ENCODE measurements around the gene DIRAS1.

DNA sequence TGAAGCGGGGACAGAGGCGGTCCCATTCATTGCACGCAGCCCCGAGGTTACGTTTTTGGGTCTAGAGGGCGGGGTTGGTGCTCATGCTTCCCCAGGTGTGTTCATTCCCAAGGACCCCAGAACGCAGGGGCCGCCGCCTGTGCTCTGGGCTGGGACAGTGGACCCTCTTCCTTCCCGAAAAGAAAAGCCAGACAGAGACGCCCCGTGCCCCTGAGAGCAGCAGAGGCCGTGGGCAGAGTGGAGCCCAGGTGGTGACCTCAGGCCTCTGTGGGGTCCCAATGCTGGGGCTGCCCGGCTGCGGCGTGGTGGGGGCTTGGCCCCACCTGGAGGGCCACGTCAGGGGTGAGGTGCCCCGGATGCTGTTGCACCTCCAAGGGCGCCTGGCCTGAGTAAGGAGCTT, 46.5 kb upstream of the DIRAS1 start:
- TF ChIP-seq RFX5 (IDR thresholded peaks at IDR 0.05; ENCODE audit: borderline replicate concordance, low read depth, low read length) (no peak), CTCF (IDR thresholded peaks at IDR 0.05; ENCODE audit: control extremely low read depth in 1 of 3, insufficient read depth in 1 of 3, low read depth in 1 of 3, low read length in 3 of 3) (no peak), POLR2A (IDR thresholded peaks at IDR 0.05; ENCODE audit: control extremely low read depth in 1 of 2, low read depth in 2 of 2, low read length in 2 of 2) (no peak), CHD7 (IDR thresholded peaks at IDR 0.05; ENCODE audit: insufficient replicate concordance, low read length) (no peak), CEBPB (IDR thresholded peaks at IDR 0.05; ENCODE audit: low read depth, low read length) (no peak), RAD21 (IDR thresholded peaks at IDR 0.05 in 1 of 2, conservative IDR thresholded peaks at IDR 0.05 in 1 of 2; ENCODE audit: low read depth in 2 of 2, low read length in 2 of 2) (no peak), MAFK (IDR thresholded peaks at IDR 0.05; ENCODE audit: low read depth, low read length) (no peak), TCF12 (IDR thresholded peaks at IDR 0.05; ENCODE audit: low read depth, low read length) (no peak), SRF (IDR thresholded peaks at IDR 0.05; ENCODE audit: low read depth, low read length) (no peak), SP1 (IDR thresholded peaks at IDR 0.05; ENCODE audit: low read depth, low read length) (no peak), MAX (IDR thresholded peaks at IDR 0.05) (no peak)
- TF ChIP-seq, protein P1, sequence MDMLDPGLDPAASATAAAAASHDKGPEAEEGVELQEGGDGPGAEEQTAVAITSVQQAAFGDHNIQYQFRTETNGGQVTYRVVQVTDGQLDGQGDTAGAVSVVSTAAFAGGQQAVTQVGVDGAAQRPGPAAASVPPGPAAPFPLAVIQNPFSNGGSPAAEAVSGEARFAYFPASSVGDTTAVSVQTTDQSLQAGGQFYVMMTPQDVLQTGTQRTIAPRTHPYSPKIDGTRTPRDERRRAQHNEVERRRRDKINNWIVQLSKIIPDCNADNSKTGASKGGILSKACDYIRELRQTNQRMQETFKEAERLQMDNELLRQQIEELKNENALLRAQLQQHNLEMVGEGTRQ (IDR thresholded peaks at IDR 0.05; ENCODE audit: low read length): no peak

Data from H1 (cell line).